Memory B cell (primary cell): ENCODE results near the gene TTLL10.
"Not testable (repeated sequence)": the region's sequence is repeated elsewhere in the genome, so short reads cannot be mapped to it uniquely, and the experiment has no call there.

Source experiments
- ATAC-seq: fragments of 150-1000 bp; cut with Tn5 transposase; 2 replicates; pipeline ENCODE4 v1.10.0; 2021; ENCODE audit warnings: low read depth, mild to moderate bottlenecking, moderate library complexity
- DNase-seq, 2 donors: peaks; one replicate each; pipeline ENCODE4 v3.0.0; 2022; ENCODE audit warnings: low spot score in 2 of 2
- H3K27ac Mint-ChIP-seq: one replicate; pipeline ENCODE4 v1.8.0; 2022; ENCODE audit warnings: mild to moderate bottlenecking, moderate library complexity, mixed read lengths
- H3K27me3 Mint-ChIP-seq: one replicate; pipeline ENCODE4 v1.8.0; 2022; ENCODE audit warnings: mixed read lengths
- H3K36me3 Mint-ChIP-seq: one replicate; pipeline ENCODE4 v1.8.0; 2022; ENCODE audit warnings: mild to moderate bottlenecking, mixed read lengths
- H3K4me1 Mint-ChIP-seq: one replicate; pipeline ENCODE4 v1.8.0; 2022; ENCODE audit warnings: mixed read lengths
- H3K4me3 Mint-ChIP-seq: one replicate; pipeline ENCODE4 v1.8.0; 2022; ENCODE audit warnings: mild to moderate bottlenecking, moderate library complexity, mixed read lengths
- H3K9me3 Mint-ChIP-seq: one replicate; pipeline ENCODE4 v1.8.0; 2022; ENCODE audit warnings: mixed read lengths

The TTLL10 gene

DNA sequence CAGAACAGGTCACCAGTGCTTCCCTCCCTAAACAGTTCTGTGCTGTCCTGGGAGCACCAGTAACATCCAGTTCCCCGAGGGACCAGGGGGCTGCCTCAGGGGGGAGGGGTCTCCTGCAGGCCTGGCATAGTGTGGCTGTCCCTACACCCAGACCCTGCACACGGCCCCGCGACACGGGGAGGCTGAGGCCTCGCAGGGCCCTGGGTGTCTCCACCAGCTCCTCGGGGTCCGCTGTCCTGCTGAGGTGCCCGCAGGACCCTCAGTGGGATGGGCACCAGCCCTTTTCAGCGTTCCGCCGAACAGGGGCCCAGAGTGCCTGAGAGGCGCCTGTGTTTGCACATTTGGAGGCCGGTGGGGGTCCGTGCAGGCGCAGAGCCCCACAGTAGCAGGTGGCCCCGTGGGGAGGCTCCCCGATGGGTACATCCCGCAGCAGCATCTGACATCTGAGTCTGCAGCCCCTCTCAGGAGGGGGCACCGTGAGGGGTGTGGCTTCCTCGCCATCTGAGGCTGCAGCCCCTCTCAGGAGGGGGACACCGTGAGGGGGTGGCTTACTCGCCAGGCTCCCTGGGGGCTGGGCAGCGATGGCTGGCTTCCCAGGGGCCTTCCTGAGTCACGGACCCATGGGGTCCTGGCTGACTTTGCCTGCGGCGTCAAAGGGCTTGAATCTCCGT lies 39.2 kb upstream of the TTLL10 start:
- ATAC-seq (no peak), DNase-seq (no peak)
- H3K36me3 Mint-ChIP-seq, result no peaks in the 10 kb centered on the region
- H3K27me3 Mint-ChIP-seq, result no peaks in the 10 kb centered on the region
- H3K4me1 Mint-ChIP-seq, result peaks cover 21% of the 10 kb centered on the region
- no peaks in the 10 kb centered on the region for H3K9me3 Mint-ChIP-seq
- no peak overlapping the region for H3K27ac Mint-ChIP-seq
- no peak overlapping the region for H3K4me3 Mint-ChIP-seq

- Mint-ChIP-seq H3K4me1 (peaks cover 21% of the 10 kb centered on the region), H3K27ac (peak overlapping the region; percentile 96), H3K9me3 (no peaks in the 10 kb centered on the region), H3K36me3 (no peaks in the 10 kb centered on the region), H3K4me3 (no peak overlapping the region), H3K27me3 (no peaks in the 10 kb centered on the region)
- ATAC-seq (no peak), DNase-seq (no peak)
Observed at GRCh38 chr1:1135339-1136136, 38.1 kb upstream of the TTLL10 start.

DNA sequence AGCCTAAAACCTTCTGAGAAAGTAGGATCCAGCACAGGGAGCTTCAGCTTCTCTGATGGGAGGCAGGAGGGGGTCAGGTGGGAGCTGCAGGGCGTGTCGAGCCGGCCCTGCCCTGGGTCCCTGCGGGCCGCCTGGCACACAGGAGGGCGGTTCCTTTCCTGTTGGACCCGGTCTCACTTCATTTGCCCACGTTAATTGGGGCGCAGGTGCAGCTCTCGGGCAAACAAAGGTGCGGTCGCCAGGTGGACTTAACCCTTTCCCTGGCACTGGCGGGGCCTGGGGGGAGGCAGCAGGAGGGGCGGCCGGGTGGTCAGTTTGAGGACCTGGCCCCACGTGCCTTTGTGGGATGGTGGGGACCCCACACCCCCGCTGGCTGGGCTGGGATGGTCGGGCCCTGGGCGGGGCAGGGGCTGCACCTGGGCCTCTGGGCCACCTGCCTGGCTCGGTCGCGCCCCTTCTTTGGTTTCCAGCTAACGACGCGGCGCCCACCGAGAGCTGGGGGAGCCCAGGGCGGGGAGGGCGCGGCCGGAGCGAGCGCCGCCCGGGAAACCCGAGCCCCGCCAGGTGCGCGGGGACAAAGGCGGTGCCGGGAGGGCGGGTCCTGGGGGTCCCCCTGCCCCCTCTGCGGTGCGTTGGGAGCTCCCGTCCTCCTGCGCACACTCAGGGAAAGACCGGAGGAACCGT lies 37.0 kb upstream of the TTLL10 start:
- Mint-ChIP-seq H3K9me3 (no peaks in the 10 kb centered on the region), H3K27ac (peak overlapping the region; percentile 96), H3K27me3 (no peaks in the 10 kb centered on the region), H3K4me1 (peaks cover 22% of the 10 kb centered on the region), H3K4me3 (peak overlapping the region; percentile 79), H3K36me3 (no peaks in the 10 kb centered on the region)
- ATAC-seq (peak; percentile 65), DNase-seq (peak; percentile 72 to 77)

GRCh38 chr1:1137256-1138045 lies 36.2 kb upstream of the TTLL10 start:
- DNase-seq (peak; percentile 82 to 90), ATAC-seq (peak; percentile 78)
- no peaks in the 10 kb centered on the region for H3K9me3 Mint-ChIP-seq
- peak overlapping the region; percentile 96 for H3K27ac Mint-ChIP-seq
- no peaks in the 10 kb centered on the region for H3K36me3 Mint-ChIP-seq
- H3K27me3 Mint-ChIP-seq, result no peaks in the 10 kb centered on the region
- peak overlapping the region; percentile 79 for H3K4me3 Mint-ChIP-seq
- peaks cover 25% of the 10 kb centered on the region for H3K4me1 Mint-ChIP-seq

GRCh38 chr1:1140673-1141072 lies 33.0 kb upstream of the TTLL10 start:
- H3K27ac Mint-ChIP-seq, result no peak overlapping the region
- peaks cover 35% of the 10 kb centered on the region for H3K4me1 Mint-ChIP-seq
- no peaks in the 10 kb centered on the region for H3K36me3 Mint-ChIP-seq
- H3K9me3 Mint-ChIP-seq, result no peaks in the 10 kb centered on the region
- no peak overlapping the region for H3K4me3 Mint-ChIP-seq
- DNase-seq, result no peak
- H3K27me3 Mint-ChIP-seq, result no peaks in the 10 kb centered on the region
- ATAC-seq, result no peak

DNA sequence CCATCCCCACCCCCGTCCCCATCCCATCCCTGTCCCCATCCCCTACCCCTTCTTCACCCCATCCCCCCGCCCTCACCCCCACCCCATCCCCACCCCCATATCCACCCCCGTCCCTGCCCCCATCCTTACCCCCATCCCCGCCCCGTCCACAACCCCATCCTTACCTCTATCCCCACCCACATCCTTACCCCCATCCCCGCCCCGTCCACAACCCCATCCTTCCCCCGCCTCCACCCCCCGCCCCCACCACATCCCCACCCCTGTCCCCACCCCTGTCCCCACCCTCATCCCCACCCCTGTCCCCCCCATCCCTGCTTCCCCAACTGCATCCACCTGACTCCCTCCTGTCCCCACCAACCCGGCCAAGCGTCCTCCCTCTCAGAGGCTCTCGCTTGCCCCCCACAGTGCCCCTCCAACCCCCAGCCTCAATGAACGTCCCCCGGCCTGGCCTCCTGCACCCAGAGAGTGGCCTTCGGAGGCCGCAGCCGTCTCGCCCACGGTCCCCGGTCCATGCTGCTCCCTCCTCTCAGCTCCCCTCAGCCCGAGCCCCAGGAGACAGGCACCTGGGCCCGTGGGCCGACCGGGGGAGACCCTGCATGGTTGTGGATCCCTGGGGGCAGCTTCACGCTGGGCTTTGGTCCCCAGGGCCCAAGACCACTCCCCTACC lies 32.3 kb upstream of the TTLL10 start:
- Mint-ChIP-seq H3K27ac (peak overlapping the region; percentile 98), H3K9me3 (no peaks in the 10 kb centered on the region), H3K27me3 (no peaks in the 10 kb centered on the region), H3K36me3 (no peaks in the 10 kb centered on the region), H3K4me1 (peaks cover 31% of the 10 kb centered on the region), H3K4me3 (peak overlapping the region; percentile 25)
- DNase-seq, result no peak
- ATAC-seq, result no peak

- ATAC-seq (no peak), DNase-seq (no peak)
- Mint-ChIP-seq H3K36me3 (no peaks in the 10 kb centered on the region), H3K4me3 (peak overlapping the region; percentile 25), H3K27ac (peak overlapping the region; percentile 98), H3K27me3 (no peaks in the 10 kb centered on the region), H3K4me1 (peaks cover 29% of the 10 kb centered on the region), H3K9me3 (no peaks in the 10 kb centered on the region)
Observed at GRCh38 chr1:1141911-1142250, 31.8 kb upstream of the TTLL10 start.

DNA sequence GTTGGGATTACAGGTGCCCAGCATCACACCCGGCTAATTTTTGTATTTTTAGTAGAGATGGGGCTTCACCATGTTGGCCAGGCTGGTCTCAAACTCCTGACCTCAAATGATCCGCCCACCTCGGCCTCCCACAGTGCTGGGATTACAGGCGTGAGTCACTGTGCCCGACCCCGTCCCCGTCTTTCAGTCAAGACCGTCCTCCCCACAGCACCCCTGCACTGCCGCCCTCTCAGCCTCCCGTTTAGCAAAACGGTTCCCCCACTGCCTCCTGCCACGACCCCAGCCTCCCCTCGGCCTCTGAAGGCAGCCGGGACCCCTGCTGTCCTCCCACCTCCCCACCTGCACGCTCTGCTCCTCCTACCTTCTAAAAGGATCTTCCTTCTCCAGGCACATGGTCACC lies 31.3 kb upstream of the TTLL10 start:
- not testable (repeated sequence) for DNase-seq, H3K9me3 Mint-ChIP-seq, H3K27me3 Mint-ChIP-seq, H3K36me3 Mint-ChIP-seq, ATAC-seq
- Mint-ChIP-seq H3K27ac (peak overlapping the region; percentile 98), H3K4me1 (peaks cover 28% of the 10 kb centered on the region), H3K4me3 (peak overlapping the region; percentile 32)

DNA sequence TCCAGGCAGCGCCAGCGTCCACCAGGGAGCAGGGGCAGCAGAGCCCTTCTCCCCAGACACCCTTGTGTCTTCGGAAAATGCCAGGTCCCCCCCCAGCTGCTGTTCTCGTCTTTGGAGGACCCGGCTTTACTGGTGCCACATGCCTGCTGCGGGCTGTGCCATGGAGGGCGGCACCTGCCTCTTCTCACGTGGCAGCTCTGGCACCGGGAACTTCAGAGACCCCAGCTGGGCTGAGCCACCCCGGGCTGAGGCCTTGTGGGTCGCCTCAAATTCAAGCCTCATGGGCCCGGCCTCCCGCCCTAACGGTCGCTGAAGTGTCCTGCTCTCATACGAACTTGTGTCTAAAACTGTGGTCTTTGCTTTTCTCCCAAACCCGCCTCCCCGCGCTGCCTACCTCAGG lies 30.8 kb upstream of the TTLL10 start:
- DNase-seq (no peak), ATAC-seq (no peak)
- Mint-ChIP-seq H3K36me3 (no peaks in the 10 kb centered on the region), H3K27ac (peak overlapping the region; percentile 98), H3K4me1 (peaks cover 25% of the 10 kb centered on the region), H3K4me3 (peak overlapping the region; percentile 32), H3K9me3 (no peaks in the 10 kb centered on the region), H3K27me3 (no peaks in the 10 kb centered on the region)

GRCh38 chr1:1143636-1144035 lies 30.0 kb upstream of the TTLL10 start:
- no peak for DNase-seq
- Mint-ChIP-seq H3K9me3 (no peaks in the 10 kb centered on the region), H3K4me1 (peaks cover 26% of the 10 kb centered on the region), H3K36me3 (no peaks in the 10 kb centered on the region), H3K27me3 (no peaks in the 10 kb centered on the region), H3K27ac (peak overlapping the region; percentile 98), H3K4me3 (peak overlapping the region; percentile 67)
- ATAC-seq, result no peak

- H3K27ac Mint-ChIP-seq, result peak overlapping the region; percentile 98
- DNase-seq, result peak; percentile 75 to 76
- no peaks in the 10 kb centered on the region for H3K9me3 Mint-ChIP-seq
- ATAC-seq, result peak; percentile 97
- peaks cover 26% of the 10 kb centered on the region for H3K4me1 Mint-ChIP-seq
- H3K27me3 Mint-ChIP-seq, result no peaks in the 10 kb centered on the region
- peak overlapping the region; percentile 67 for H3K4me3 Mint-ChIP-seq
- no peaks in the 10 kb centered on the region for H3K36me3 Mint-ChIP-seq
Observed at GRCh38 chr1:1144122-1144842, 29.4 kb upstream of the TTLL10 start.

DNA sequence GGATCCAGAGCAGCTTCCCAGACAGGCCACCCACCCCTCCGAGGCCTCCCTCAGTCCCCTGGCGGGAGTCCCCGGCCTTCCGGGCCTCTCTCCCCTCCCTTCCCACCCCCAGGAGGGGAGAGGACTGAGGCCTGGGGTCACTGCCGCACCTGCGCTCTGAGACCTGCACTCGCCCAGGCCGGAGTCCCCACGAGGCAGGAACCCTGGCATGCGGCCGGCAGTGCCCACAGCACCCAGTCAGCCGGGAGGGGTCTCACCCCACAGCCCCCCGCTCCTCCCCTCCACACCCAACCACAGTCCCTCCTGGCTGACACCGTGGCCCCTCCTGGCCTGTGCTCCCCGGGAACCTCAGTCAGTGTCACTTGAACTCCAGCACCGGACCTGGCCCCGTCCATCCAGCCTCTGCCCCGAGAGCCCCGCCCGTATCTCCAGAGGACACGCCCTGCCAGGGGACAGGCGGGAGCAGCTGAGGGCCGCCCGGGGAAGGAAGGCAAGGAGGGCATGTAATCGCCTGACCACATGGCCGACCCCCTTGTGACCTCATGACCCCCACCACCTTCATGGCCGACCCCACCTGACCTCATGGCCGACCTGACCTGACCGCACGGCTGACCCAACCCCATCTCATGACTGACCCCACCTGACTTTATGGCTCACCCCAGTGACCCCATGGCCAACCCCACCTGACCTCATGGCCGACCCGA lies 28.7 kb upstream of the TTLL10 start:
- H3K27me3 Mint-ChIP-seq, result no peaks in the 10 kb centered on the region
- peak overlapping the region; percentile 98 for H3K27ac Mint-ChIP-seq
- no peaks in the 10 kb centered on the region for H3K36me3 Mint-ChIP-seq
- H3K4me1 Mint-ChIP-seq, result peaks cover 26% of the 10 kb centered on the region
- H3K4me3 Mint-ChIP-seq, result peak overlapping the region; percentile 59
- DNase-seq (no peak), ATAC-seq (no peak)
- H3K9me3 Mint-ChIP-seq, result no peaks in the 10 kb centered on the region
